CD4-positive, CD25-positive, alpha-beta regulatory T cell (primary cell): ENCODE results near the gene ALK. TPM values are rescaled to one million over a fixed set of nuclear protein-coding genes. Genes with fewer than 3 reads are reported as not detected.

Source experiments
- ATAC-seq, 2 donors: fragments of 150-1000 bp; cut with Tn5 transposase; one replicate each; pipeline ENCODE4 v1.10.0; 2021; ENCODE audit warnings: low read depth in 2 of 2, moderate number of reproducible peaks in 2 of 2, moderate library complexity in 1 of 2
- DNase-seq, 3 donors: peaks; one replicate each; pipeline versions ENCODE4 v3.0.0 to v3.0.0-alpha.2; 2012 to 2022; ENCODE audit warnings: mixed read lengths in 1 of 3
- H3K27ac ChIP-seq: one replicate; pipeline ENCODE4 v1.7.0; 2013; ENCODE audit warnings: mild to moderate bottlenecking, low read length; ENCODE audit not compliant: insufficient read depth, poor library complexity, severe bottlenecking
- H3K27me3 ChIP-seq: one replicate; pipeline ENCODE4 v1.7.0; 2013; ENCODE audit warnings: low read length; ENCODE audit not compliant: control insufficient read depth, insufficient read depth
- H3K36me3 ChIP-seq: one replicate; pipeline ENCODE4 v1.7.0; 2013; ENCODE audit warnings: mild to moderate bottlenecking, low read length, moderate library complexity; ENCODE audit not compliant: control insufficient read depth, insufficient read depth
- H3K4me1 ChIP-seq: 2 replicates; pipeline ENCODE4 v1.7.0; 2013; ENCODE audit warnings: mild to moderate bottlenecking, low read length; ENCODE audit not compliant: insufficient read depth, control insufficient read depth, poor library complexity, severe bottlenecking
- H3K4me3 ChIP-seq: one replicate; pipeline ENCODE4 v1.7.0; 2013; ENCODE audit warnings: low read depth, mild to moderate bottlenecking, low read length, moderate library complexity
- H3K9me3 ChIP-seq, 2 experiments: 1 replicate in 1 of 2; 2 replicates in 1 of 2; pipeline ENCODE4 v1.7.0; 2013; ENCODE audit warnings: low read length in 2 of 2, mild to moderate bottlenecking in 1 of 2, moderate library complexity in 1 of 2; ENCODE audit not compliant: control insufficient read depth in 2 of 2
- H3K27ac Mint-ChIP-seq, 3 donors: one replicate each; pipeline ENCODE4 v1.8.0; 2020 to 2022; ENCODE audit warnings: mild to moderate bottlenecking in 3 of 3, mixed read lengths in 3 of 3, moderate library complexity in 2 of 3
- H3K27me3 Mint-ChIP-seq: one replicate; pipeline ENCODE4 v1.8.0; 2022; ENCODE audit warnings: mild to moderate bottlenecking, mixed read lengths
- H3K36me3 Mint-ChIP-seq: one replicate; pipeline ENCODE4 v1.8.0; 2020; ENCODE audit warnings: mixed read lengths
- H3K4me1 Mint-ChIP-seq, 4 donors: one replicate each; pipeline ENCODE4 v1.8.0; 2020 to 2022; ENCODE audit warnings: mixed read lengths in 4 of 4, mild to moderate bottlenecking in 1 of 4
- H3K4me3 Mint-ChIP-seq, 4 donors: one replicate each; pipeline ENCODE4 v1.8.0; 2020 to 2022; ENCODE audit warnings: mild to moderate bottlenecking in 4 of 4, mixed read lengths in 4 of 4, moderate library complexity in 3 of 4
- H3K9me3 Mint-ChIP-seq, 7 donors: one replicate each; pipeline ENCODE4 v1.8.0; 2020 to 2022; ENCODE audit warnings: mixed read lengths in 7 of 7, mild to moderate bottlenecking in 3 of 7, moderate library complexity in 2 of 7
- polyA plus RNA-seq, 4 donors: library from polyadenylated mRNA; unstranded; fragments of 300-500 nt; fragmentation: Illumina TruSeq; gene quantifications; one replicate each; pipeline ENCODE4 v1.2.3, GENCODE V29; 2021
- total RNA-seq: library from RNA; stranded (reverse); gene quantifications from one replicate; pipeline ENCODE4 v1.2.3, GENCODE V29; 2022

ALK gene
- total and polyA plus RNA-seq, 5 donors from 2014 or later, result not detected

DNA sequence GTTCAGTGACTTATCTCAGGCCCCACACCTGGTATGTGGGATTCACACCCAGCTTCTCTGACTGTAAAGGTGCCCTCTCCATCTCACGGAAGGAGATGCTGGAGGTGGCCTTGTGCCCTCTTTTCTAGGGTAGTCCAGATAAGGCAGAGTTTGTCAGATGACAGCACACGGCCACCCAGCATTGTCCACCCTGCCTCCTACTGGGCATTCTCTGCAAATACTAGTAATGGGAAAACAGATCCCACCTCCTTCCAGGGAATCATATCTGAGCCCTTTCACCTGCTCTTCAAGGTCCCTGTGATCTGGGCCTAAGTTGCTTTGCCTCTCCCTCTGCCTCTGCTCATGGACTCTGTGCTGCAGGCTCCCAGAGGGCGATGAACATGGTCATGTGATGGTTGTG is 591.5 kb downstream of the ALK start:
- Mint-ChIP-seq H3K4me1 (no peaks in the 10 kb centered on the region), H3K27ac (no peak overlapping the region), H3K27me3 (no peaks in the 10 kb centered on the region), H3K9me3 (no peaks in the 10 kb centered on the region), H3K4me3 (no peak overlapping the region), H3K36me3 (no peaks in the 10 kb centered on the region)
- H3K36me3 ChIP-seq, result no peaks in the 10 kb centered on the region
- H3K27me3 ChIP-seq, result no peaks in the 10 kb centered on the region
- no peak for DNase-seq
- no peaks in the 10 kb centered on the region for H3K4me1 ChIP-seq
- no peak overlapping the region for H3K27ac ChIP-seq
- ATAC-seq, result no peak
- no peak overlapping the region for H3K4me3 ChIP-seq
- H3K9me3 ChIP-seq, result no peaks in the 10 kb centered on the region

DNA sequence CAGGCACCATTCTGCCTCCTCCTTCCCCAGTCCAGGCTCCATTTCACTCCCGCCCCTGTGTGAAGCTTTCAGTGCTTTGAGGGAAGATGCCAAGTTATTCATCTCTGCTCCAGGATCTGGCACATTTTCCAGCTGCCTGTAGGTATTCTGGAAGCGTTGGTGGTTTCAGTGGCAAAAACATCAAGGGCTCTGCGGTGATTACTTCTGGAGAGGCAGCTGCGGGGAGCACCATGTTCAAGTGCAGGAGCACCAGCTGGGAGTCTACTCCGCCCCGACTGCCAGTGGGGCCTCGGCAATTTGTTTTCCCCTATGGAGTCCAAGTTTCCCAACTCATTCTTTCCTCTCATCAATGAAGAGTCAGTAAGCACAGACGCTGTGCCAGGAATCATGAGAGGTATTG is 594.5 kb downstream of the ALK start:
- no peak overlapping the region for H3K4me3 ChIP-seq
- DNase-seq (no peak), ATAC-seq (no peak)
- no peaks in the 10 kb centered on the region for H3K27me3 ChIP-seq
- Mint-ChIP-seq H3K27ac (peak overlapping the region in 1 of 3 donors; percentile 60), H3K9me3 (no peaks in the 10 kb centered on the region), H3K36me3 (no peaks in the 10 kb centered on the region), H3K4me3 (no peak overlapping the region), H3K27me3 (peaks cover 4% of the 10 kb centered on the region), H3K4me1 (no peaks in the 10 kb centered on the region)
- no peak overlapping the region for H3K27ac ChIP-seq
- H3K36me3 ChIP-seq, result no peaks in the 10 kb centered on the region
- no peaks in the 10 kb centered on the region for H3K4me1 ChIP-seq
- H3K9me3 ChIP-seq, result no peaks in the 10 kb centered on the region

DNA sequence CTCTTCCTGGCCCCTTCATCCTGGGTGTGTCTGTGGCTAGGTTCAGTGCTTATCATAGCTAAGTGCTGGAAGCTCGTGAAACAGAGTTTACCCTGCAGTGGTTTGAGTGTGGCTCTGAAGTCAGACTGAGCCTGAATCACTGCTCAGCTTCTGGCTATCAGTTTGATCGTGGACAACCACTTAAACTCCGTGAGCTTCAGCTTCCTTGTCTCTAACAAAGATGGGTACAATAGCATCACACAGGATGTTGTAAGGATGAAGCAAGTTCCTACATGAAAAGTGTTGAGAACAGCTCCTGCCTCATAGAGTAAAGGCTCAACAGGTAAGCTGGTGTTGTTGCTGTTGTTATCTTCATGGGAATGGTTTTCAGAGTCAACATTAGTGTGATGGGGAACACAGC is 595.8 kb downstream of the ALK start:
- H3K4me3 Mint-ChIP-seq, result no peak overlapping the region
- no peak overlapping the region for H3K4me3 ChIP-seq
- H3K27ac Mint-ChIP-seq, result no peak overlapping the region
- no peaks in the 10 kb centered on the region for H3K36me3 Mint-ChIP-seq
- H3K4me1 ChIP-seq, result no peaks in the 10 kb centered on the region
- no peaks in the 10 kb centered on the region for H3K36me3 ChIP-seq
- H3K9me3 ChIP-seq, result no peaks in the 10 kb centered on the region
- H3K27me3 ChIP-seq, result no peaks in the 10 kb centered on the region
- ATAC-seq (no peak), DNase-seq (no peak)
- no peaks in the 10 kb centered on the region for H3K9me3 Mint-ChIP-seq
- no peaks in the 10 kb centered on the region for H3K4me1 Mint-ChIP-seq
- H3K27ac ChIP-seq, result no peak overlapping the region
- peaks cover 6% of the 10 kb centered on the region for H3K27me3 Mint-ChIP-seq

DNA sequence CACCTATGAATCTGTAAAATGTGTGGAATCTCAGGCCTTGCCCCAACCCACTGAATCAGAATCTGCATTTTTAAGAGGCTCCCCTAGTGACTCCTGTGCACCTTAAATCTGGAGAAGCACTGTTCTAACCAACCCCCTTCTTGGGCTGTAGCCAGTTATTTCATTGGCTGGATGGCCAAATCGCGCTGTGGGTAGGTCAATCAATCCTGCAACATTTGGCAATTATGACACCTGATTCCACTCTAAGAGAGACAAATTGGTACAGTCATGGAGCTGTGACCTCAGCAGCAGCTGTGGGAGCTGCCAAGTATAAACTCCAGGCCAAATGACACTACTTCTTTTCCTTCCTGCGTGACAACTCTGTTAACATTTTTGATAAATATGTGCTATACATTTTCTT is 597.4 kb downstream of the ALK start:
- no peaks in the 10 kb centered on the region for H3K36me3 ChIP-seq

DNA sequence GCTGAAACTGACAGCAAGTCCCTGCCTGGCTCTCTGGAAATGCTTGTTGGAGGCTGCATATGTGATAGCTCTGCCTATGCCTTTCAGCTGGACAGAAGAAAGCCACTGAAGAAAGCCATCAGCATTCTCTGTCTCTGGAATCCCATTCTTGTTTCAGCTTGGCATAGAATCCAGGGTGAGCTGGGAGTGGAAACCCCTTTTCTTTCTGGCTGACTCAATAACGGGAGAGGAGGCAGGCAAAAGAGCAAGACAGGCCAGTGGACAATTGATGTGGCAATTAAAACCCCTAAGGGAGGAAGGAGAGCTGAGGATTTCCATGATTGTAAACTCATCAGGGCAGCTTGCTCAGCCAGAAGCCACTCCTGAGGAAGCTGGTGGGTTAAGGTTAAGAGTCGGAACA is 598.1 kb downstream of the ALK start:
- no peak for DNase-seq
- Histone ChIP-seq H3K4me3 (no peak overlapping the region), H3K36me3 (no peaks in the 10 kb centered on the region), H3K9me3 (no peaks in the 10 kb centered on the region), H3K27me3 (peaks cover 3% of the 10 kb centered on the region), H3K27ac (no peak overlapping the region), H3K4me1 (no peaks in the 10 kb centered on the region)
- Mint-ChIP-seq H3K36me3 (no peaks in the 10 kb centered on the region), H3K27ac (no peak overlapping the region), H3K4me3 (no peak overlapping the region), H3K4me1 (no peaks in the 10 kb centered on the region), H3K9me3 (peaks cover 0 to 2% (median 0%) of the 10 kb centered on the region in 7 donors), H3K27me3 (peaks cover 17% of the 10 kb centered on the region)
- no peak for ATAC-seq

More for the DNA sequence above, 597.4 kb downstream of the ALK start:
- peaks cover 0 to 2% (median 0%) of the 10 kb centered on the region in 7 donors for H3K9me3 Mint-ChIP-seq
- H3K4me1 Mint-ChIP-seq, result no peaks in the 10 kb centered on the region
- no peak overlapping the region for H3K27ac Mint-ChIP-seq
- Histone ChIP-seq H3K9me3 (no peaks in the 10 kb centered on the region), H3K27me3 (peaks cover 3% of the 10 kb centered on the region), H3K4me3 (no peak overlapping the region), H3K27ac (no peak overlapping the region), H3K4me1 (no peaks in the 10 kb centered on the region)
- no peaks in the 10 kb centered on the region for H3K36me3 Mint-ChIP-seq
- H3K27me3 Mint-ChIP-seq, result peaks cover 15% of the 10 kb centered on the region
- ATAC-seq (no peak), DNase-seq (no peak)
- H3K4me3 Mint-ChIP-seq, result no peak overlapping the region

DNA sequence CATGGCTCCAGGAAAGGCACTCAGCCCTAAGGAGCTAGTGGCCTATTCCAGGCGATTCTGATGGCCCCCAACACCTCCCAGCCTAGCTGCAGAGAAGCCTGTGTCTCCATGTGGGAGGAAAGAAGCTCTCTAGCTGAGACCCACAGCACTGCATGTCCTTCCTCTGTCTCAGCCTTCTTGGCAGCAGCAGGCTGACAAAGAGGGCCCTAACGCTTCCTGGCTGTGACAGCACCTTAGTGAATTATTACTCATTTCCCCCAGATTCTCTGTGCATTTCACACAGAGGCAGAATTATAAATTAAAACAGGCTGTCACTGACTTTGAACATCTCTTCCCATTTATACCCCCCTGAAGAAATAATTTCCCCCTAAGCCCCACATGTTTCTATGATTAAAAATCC is 599.4 kb downstream of the ALK start:
- Mint-ChIP-seq H3K9me3 (peaks cover 0 to 2% (median 0%) of the 10 kb centered on the region in 7 donors), H3K4me1 (peaks cover 0 to 5% (median 5%) of the 10 kb centered on the region in 4 donors)

DNA sequence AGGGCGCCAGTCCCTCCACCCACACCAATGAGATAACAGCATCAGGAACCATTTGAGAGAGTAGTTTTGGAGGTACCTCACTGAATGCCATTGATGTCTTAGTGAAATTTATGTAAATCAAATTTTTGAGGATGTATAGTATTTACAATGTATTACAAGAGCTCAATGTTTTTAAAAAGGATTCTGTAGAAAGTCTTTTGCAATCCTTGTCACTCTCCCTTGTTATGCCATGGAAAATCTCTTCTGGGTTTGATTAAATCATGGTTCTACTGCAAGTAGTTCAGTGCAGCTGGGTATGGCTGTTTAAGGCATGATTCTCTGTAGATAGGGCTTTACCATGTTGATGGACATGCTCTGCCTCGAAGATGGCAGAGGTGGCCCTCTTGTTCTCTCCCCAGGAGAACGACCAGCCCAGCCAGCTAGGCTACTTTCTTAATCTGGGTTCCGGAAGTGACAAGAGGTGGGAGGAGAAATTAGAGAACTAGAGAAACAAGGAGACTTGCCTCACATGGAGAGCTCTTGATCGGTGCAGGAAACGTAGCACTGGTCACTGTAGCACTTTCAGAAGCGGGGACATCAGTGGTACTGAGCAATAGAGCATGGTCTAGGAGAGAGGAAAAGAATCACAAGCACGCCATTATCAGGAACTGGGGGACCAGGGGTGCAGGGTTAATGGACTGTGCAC is 603.4 kb downstream of the ALK start:
- Histone ChIP-seq H3K36me3 (no peaks in the 10 kb centered on the region), H3K27me3 (peaks cover 3% of the 10 kb centered on the region), H3K4me1 (peaks cover 16% of the 10 kb centered on the region), H3K4me3 (no peak overlapping the region), H3K9me3 (no peaks in the 10 kb centered on the region), H3K27ac (no peak overlapping the region)
- peaks cover 0 to 2% (median 0%) of the 10 kb centered on the region in 7 donors for H3K9me3 Mint-ChIP-seq
- H3K4me3 Mint-ChIP-seq, result no peak overlapping the region
- DNase-seq, result no peak
- ATAC-seq, result no peak
- H3K36me3 Mint-ChIP-seq, result no peaks in the 10 kb centered on the region
- H3K4me1 Mint-ChIP-seq, result peaks cover 6 to 30% (median 22%) of the 10 kb centered on the region in 4 donors
- peaks cover 29% of the 10 kb centered on the region for H3K27me3 Mint-ChIP-seq
- H3K27ac Mint-ChIP-seq, result peak overlapping the region in 1 of 3 donors; percentile 11

More for the DNA sequence above, 599.4 kb downstream of the ALK start:
- DNase-seq, result no peak
- no peaks in the 10 kb centered on the region for H3K36me3 Mint-ChIP-seq
- no peak overlapping the region for H3K27ac Mint-ChIP-seq
- H3K4me3 Mint-ChIP-seq, result no peak overlapping the region
- H3K27me3 Mint-ChIP-seq, result peaks cover 25% of the 10 kb centered on the region
- Histone ChIP-seq H3K4me3 (no peak overlapping the region), H3K27me3 (peaks cover 3% of the 10 kb centered on the region), H3K36me3 (no peaks in the 10 kb centered on the region), H3K27ac (no peak overlapping the region), H3K9me3 (no peaks in the 10 kb centered on the region), H3K4me1 (no peaks in the 10 kb centered on the region)
- no peak for ATAC-seq

DNA sequence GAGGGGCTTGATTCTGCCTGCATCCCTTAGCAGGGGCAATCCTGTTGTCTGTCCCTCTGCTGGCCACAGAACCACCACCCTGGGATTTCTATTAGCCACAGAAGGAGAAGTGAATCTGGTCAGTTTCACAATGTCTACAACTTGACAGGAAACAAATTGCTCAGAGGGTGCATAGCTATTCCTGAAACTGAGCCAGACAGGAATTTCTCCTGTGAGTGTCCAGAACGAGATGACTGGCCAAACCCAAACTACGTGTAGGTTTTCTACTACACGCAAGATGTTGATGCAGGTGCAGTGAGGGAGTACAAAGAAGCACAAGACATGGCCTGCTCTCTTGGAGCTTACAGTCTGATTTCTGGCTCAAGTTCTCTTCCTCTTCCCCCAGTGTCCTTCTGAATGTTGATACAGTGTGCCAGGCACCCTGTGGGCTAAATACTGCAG is 604.3 kb downstream of the ALK start:
- Histone ChIP-seq H3K9me3 (no peaks in the 10 kb centered on the region), H3K27ac (no peak overlapping the region), H3K4me1 (peaks cover 16% of the 10 kb centered on the region), H3K36me3 (no peaks in the 10 kb centered on the region), H3K4me3 (no peak overlapping the region), H3K27me3 (peaks cover 3% of the 10 kb centered on the region)
- Mint-ChIP-seq H3K4me1 (peaks cover 6 to 30% (median 22%) of the 10 kb centered on the region in 4 donors), H3K4me3 (no peak overlapping the region), H3K27me3 (peaks cover 29% of the 10 kb centered on the region), H3K36me3 (no peaks in the 10 kb centered on the region), H3K27ac (no peak overlapping the region), H3K9me3 (peaks cover 0 to 2% (median 0%) of the 10 kb centered on the region in 7 donors)
- no peak for ATAC-seq
- DNase-seq, result no peak
